A549 (cell line): Measurements from ENCODE around the gene USP11.

Source experiments
- EP300 ChIP-seq, 2 experiments: fragments of >200 bp; sonication (Bioruptor Twin); formaldehyde crosslinking; IDR thresholded peaks; 2 replicates in 1 of 2; 3 replicates in 1 of 2; pipeline ENCODE4 v1.6.1; 2016 to 2017
- KDM1A ChIP-seq: fragments of 200-600 bp; sonication (generic); IDR thresholded peaks from 2 replicates; pipeline ENCODE4 v1.6.1; 2016; ENCODE audit warnings: low read depth, mild to moderate bottlenecking
- POLR2A ChIP-seq: IDR thresholded peaks from 2 replicates; pipeline ENCODE4 v1.6.1; 2012; ENCODE audit warnings: mild to moderate bottlenecking, low read length
- RFX5 ChIP-seq: fragments of 450-650 bp; IDR thresholded peaks from 2 replicates; pipeline ENCODE4 v1.7.1; 2014; ENCODE audit warnings: antibody characterized with exemption, mild to moderate bottlenecking, moderate library complexity
- SREBF2 ChIP-seq: fragments of 450-650 bp; IDR thresholded peaks from 2 replicates; pipeline ENCODE4 v1.6.1; 2014; ENCODE audit warnings: mild to moderate bottlenecking, moderate library complexity
- TF ChIP-seq, protein P1 (sequence below): fragments of >200 bp; sonication (Bioruptor Twin); formaldehyde crosslinking; IDR thresholded peaks from 3 replicates; pipeline ENCODE4 v1.5.1; 2016
- TF ChIP-seq, protein P2 (sequence below): IDR thresholded peaks from 2 replicates; pipeline ENCODE4 v1.6.1; 2012
- TF ChIP-seq, protein P3 (sequence below): fragments of 250-450 bp; sonication (Bioruptor Pico); IDR thresholded peaks from 2 replicates; pipeline ENCODE4 v1.5.0; 2021; ENCODE audit warnings: mild to moderate bottlenecking, moderate library complexity, borderline replicate concordance

DNA sequence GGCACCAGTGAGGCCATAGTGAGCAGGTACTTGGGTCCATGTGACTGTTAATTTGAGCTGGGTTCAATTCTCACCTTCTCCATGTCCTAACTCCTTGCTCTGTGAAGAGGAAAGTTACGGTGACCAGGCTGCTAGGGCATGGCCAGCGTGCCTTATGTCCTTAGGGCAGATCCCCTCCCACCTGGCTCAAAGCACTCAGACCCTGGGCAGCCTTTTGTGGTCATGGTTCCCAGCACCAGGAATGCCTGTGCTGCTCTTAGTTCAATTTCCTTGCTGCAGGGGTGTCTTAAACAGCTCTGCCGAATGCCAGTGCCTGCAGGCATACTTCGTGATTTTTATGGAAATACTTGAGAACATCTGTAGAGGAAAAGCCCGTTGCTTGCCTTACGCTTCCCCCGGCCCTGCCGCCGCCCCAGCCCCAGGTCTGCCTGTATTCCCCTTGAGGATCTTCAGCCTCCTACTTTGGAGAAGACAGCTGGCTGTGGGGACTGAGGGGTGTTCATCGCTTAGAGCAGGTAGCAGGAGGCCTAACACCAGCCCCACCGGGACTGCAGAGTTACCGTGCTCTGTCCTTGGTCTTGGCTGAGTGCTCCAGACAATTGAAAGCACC is 17.4 kb upstream of the USP11 start:
- TF ChIP-seq, protein P1, sequence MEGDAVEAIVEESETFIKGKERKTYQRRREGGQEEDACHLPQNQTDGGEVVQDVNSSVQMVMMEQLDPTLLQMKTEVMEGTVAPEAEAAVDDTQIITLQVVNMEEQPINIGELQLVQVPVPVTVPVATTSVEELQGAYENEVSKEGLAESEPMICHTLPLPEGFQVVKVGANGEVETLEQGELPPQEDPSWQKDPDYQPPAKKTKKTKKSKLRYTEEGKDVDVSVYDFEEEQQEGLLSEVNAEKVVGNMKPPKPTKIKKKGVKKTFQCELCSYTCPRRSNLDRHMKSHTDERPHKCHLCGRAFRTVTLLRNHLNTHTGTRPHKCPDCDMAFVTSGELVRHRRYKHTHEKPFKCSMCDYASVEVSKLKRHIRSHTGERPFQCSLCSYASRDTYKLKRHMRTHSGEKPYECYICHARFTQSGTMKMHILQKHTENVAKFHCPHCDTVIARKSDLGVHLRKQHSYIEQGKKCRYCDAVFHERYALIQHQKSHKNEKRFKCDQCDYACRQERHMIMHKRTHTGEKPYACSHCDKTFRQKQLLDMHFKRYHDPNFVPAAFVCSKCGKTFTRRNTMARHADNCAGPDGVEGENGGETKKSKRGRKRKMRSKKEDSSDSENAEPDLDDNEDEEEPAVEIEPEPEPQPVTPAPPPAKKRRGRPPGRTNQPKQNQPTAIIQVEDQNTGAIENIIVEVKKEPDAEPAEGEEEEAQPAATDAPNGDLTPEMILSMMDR, result no peak
- no peak for TF ChIP-seq POLR2A
- TF ChIP-seq, protein P2, sequence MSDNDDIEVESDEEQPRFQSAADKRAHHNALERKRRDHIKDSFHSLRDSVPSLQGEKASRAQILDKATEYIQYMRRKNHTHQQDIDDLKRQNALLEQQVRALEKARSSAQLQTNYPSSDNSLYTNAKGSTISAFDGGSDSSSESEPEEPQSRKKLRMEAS, result no peak
- TF ChIP-seq KDM1A, result no peak
- no peak for TF ChIP-seq RFX5
- TF ChIP-seq EP300 (IDR thresholded peaks at IDR 0.05), result no peak
- TF ChIP-seq, protein P3, sequence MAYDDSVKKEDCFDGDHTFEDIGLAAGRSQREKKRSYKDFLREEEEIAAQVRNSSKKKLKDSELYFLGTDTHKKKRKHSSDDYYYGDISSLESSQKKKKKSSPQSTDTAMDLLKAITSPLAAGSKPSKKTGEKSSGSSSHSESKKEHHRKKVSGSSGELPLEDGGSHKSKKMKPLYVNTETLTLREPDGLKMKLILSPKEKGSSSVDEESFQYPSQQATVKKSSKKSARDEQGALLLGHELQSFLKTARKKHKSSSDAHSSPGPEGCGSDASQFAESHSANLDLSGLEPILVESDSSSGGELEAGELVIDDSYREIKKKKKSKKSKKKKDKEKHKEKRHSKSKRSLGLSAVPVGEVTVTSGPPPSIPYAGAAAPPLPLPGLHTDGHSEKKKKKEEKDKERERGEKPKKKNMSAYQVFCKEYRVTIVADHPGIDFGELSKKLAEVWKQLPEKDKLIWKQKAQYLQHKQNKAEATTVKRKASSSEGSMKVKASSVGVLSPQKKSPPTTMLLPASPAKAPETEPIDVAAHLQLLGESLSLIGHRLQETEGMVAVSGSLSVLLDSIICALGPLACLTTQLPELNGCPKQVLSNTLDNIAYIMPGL, result no peak
- TF ChIP-seq SREBF2, result no peak
